HEK293 (cell line): ENCODE measurements around the gene PAQR5.

Experiments used
- CTCF ChIA-PET: fragments of 350-600 bp; formaldehyde crosslinking; extraction: SDS; loops from one replicate; lab custom pipeline; 2021; ENCODE audit warnings: antibody characterized with exemption; lab: Yijun Ruan, JAX
- POLR2A ChIA-PET: fragments of 300-600 bp; formaldehyde crosslinking; extraction: SDS; loops from one replicate; lab custom pipeline; 2020; ENCODE audit warnings: antibody characterized with exemption, inconsistent platforms; lab: Yijun Ruan, JAX
- H3K27ac ChIP-seq: fragments of 200-500 bp; sonication (Bioruptor generic); 2 replicates; pipeline ENCODE4 v1.5.1; 2014; ENCODE audit warnings: low read depth, low read length, control low read depth, inconsistent platforms; ENCODE audit errors: extremely low read depth
- H3K36me3 ChIP-seq, 2 experiments: fragments of 200-500 bp in 1 of 2; sonication (Bioruptor generic) in 1 of 2; 1 replicate in 1 of 2; 2 replicates in 1 of 2; pipeline ENCODE4 v1.5.1; 2014 to 2017; ENCODE audit warnings: inconsistent platforms in 2 of 2, low read length in 2 of 2; ENCODE audit not compliant: control insufficient read depth in 2 of 2, insufficient read depth in 1 of 2
- H3K4me1 ChIP-seq: fragments of 200-500 bp; sonication (Bioruptor generic); 2 replicates; pipeline ENCODE4 v1.5.1; 2014; ENCODE audit warnings: mild to moderate bottlenecking, low read length, inconsistent platforms; ENCODE audit not compliant: control insufficient read depth, insufficient read depth
- H3K4me3 ChIP-seq: 2 replicates; pipeline ENCODE4 v1.5.1; 2011; ENCODE audit warnings: low read depth, mild to moderate bottlenecking, control low read depth, low read length, moderate library complexity
- H3K9me3 ChIP-seq: fragments of 200-500 bp; sonication (Bioruptor generic); 2 replicates; pipeline ENCODE4 v1.5.1; 2014; ENCODE audit warnings: low read depth, low read length, inconsistent platforms; ENCODE audit not compliant: control insufficient read depth, insufficient read depth
- CTCF ChIP-seq: fragments of 450-650 bp; formaldehyde crosslinking; IDR thresholded peaks from 2 replicates; pipeline ENCODE4 v1.5.1; 2016; ENCODE audit warnings: missing biosample characterization, missing genetic modification characterization
- GLIS1 ChIP-seq: fragments of 450-650 bp; formaldehyde crosslinking; IDR thresholded peaks from 2 replicates; pipeline ENCODE4 v1.5.1; 2016; ENCODE audit warnings: missing biosample characterization, missing genetic modification characterization
- IKZF3 ChIP-seq: fragments of 450-650 bp; IDR thresholded peaks from 2 replicates; pipeline ENCODE4 v1.5.0; 2018; ENCODE audit warnings: missing biosample characterization, mild to moderate bottlenecking, missing genetic modification characterization, moderate library complexity
- KLF10 ChIP-seq: fragments of 450-650 bp; IDR thresholded peaks from 2 replicates; pipeline ENCODE4 v1.5.1; 2018; ENCODE audit warnings: missing biosample characterization, mild to moderate bottlenecking, missing genetic modification characterization
- MEIS1 ChIP-seq: sonication (generic); formaldehyde crosslinking; IDR thresholded peaks from 2 replicates; pipeline ENCODE4 v1.8.1; 2022; ENCODE audit warnings: missing genetic modification reagents, mild to moderate bottlenecking, borderline replicate concordance
- PRDM6 ChIP-seq: fragments of 450-650 bp; formaldehyde crosslinking; IDR thresholded peaks from 2 replicates; pipeline ENCODE4 v1.5.1; 2017; ENCODE audit warnings: missing biosample characterization, missing genetic modification characterization
- SP3 ChIP-seq: fragments of 450-650 bp; formaldehyde crosslinking; IDR thresholded peaks from 2 replicates; pipeline ENCODE4 v1.5.1; 2016; ENCODE audit warnings: missing biosample characterization, missing genetic modification characterization
- YY2 ChIP-seq: fragments of 450-650 bp; formaldehyde crosslinking; IDR thresholded peaks from 2 replicates; pipeline ENCODE4 v1.5.1; 2016; ENCODE audit warnings: missing biosample characterization, missing genetic modification characterization
- ZFHX2 ChIP-seq: fragments of 450-650 bp; formaldehyde crosslinking; conservative IDR thresholded peaks from 2 replicates; pipeline ENCODE4 v1.5.1; 2016; ENCODE audit warnings: missing biosample characterization, missing genetic modification characterization
- ZNF121 ChIP-seq: fragments of 450-650 bp; formaldehyde crosslinking; IDR thresholded peaks from 2 replicates; pipeline ENCODE4 v1.5.1; 2016; ENCODE audit warnings: missing biosample characterization, missing genetic modification characterization
- ZNF24 ChIP-seq: fragments of 450-650 bp; formaldehyde crosslinking; IDR thresholded peaks from 2 replicates; pipeline ENCODE4 v1.5.1; 2016; ENCODE audit warnings: missing biosample characterization, missing genetic modification characterization
- ZNF335 ChIP-seq: fragments of 450-650 bp; formaldehyde crosslinking; conservative IDR thresholded peaks from 2 replicates; pipeline ENCODE4 v1.5.1; 2016; ENCODE audit warnings: missing biosample characterization, missing genetic modification characterization
- ZNF354C ChIP-seq: fragments of 450-650 bp; formaldehyde crosslinking; IDR thresholded peaks from 2 replicates; pipeline ENCODE4 v1.5.1; 2016; ENCODE audit warnings: missing biosample characterization, missing genetic modification characterization, low read depth, borderline replicate concordance
- ZNF391 ChIP-seq: fragments of 450-650 bp; formaldehyde crosslinking; IDR thresholded peaks from 2 replicates; pipeline ENCODE4 v1.5.1; 2016; ENCODE audit warnings: low read depth, missing biosample characterization, missing genetic modification characterization, borderline replicate concordance
- ZNF398 ChIP-seq: fragments of 450-650 bp; formaldehyde crosslinking; IDR thresholded peaks from 2 replicates; pipeline ENCODE4 v1.5.1; 2017; ENCODE audit warnings: missing biosample characterization, missing genetic modification characterization
- ZNF449 ChIP-seq: fragments of 450-650 bp; formaldehyde crosslinking; IDR thresholded peaks from 2 replicates; pipeline ENCODE4 v1.5.1; 2017; ENCODE audit warnings: missing biosample characterization, mild to moderate bottlenecking, missing genetic modification characterization, moderate library complexity
- ZNF48 ChIP-seq: fragments of 450-650 bp; formaldehyde crosslinking; IDR thresholded peaks from 2 replicates; pipeline ENCODE4 v1.5.1; 2016; ENCODE audit warnings: missing biosample characterization, missing genetic modification characterization
- ZNF501 ChIP-seq: fragments of 450-650 bp; formaldehyde crosslinking; IDR thresholded peaks from 2 replicates; pipeline ENCODE4 v1.5.1; 2016; ENCODE audit warnings: missing biosample characterization, missing genetic modification characterization
- ZNF658 ChIP-seq: fragments of 450-650 bp; formaldehyde crosslinking; IDR thresholded peaks from 2 replicates; pipeline ENCODE4; 2016; ENCODE audit warnings: missing biosample characterization, missing genetic modification characterization
- ZXDB ChIP-seq: fragments of 450-650 bp; formaldehyde crosslinking; IDR thresholded peaks from 2 replicates; pipeline ENCODE4 v1.5.1; 2016; ENCODE audit warnings: missing biosample characterization, missing genetic modification characterization
- TF ChIP-seq, protein P1 (sequence below): fragments of 450-650 bp; formaldehyde crosslinking; IDR thresholded peaks from 2 replicates; pipeline ENCODE4 v1.5.1; 2016; ENCODE audit warnings: missing biosample characterization, missing genetic modification characterization
- TF ChIP-seq, protein P2 (sequence below): fragments of 450-650 bp; formaldehyde crosslinking; IDR thresholded peaks from 2 replicates; pipeline ENCODE4 v1.5.1; 2016; ENCODE audit warnings: missing biosample characterization, missing genetic modification characterization

The PAQR5 gene

GRCh38 chr15:69280783-69281182 is 17.9 kb upstream of the PAQR5 start (continued):
- TF ChIP-seq, protein P1, sequence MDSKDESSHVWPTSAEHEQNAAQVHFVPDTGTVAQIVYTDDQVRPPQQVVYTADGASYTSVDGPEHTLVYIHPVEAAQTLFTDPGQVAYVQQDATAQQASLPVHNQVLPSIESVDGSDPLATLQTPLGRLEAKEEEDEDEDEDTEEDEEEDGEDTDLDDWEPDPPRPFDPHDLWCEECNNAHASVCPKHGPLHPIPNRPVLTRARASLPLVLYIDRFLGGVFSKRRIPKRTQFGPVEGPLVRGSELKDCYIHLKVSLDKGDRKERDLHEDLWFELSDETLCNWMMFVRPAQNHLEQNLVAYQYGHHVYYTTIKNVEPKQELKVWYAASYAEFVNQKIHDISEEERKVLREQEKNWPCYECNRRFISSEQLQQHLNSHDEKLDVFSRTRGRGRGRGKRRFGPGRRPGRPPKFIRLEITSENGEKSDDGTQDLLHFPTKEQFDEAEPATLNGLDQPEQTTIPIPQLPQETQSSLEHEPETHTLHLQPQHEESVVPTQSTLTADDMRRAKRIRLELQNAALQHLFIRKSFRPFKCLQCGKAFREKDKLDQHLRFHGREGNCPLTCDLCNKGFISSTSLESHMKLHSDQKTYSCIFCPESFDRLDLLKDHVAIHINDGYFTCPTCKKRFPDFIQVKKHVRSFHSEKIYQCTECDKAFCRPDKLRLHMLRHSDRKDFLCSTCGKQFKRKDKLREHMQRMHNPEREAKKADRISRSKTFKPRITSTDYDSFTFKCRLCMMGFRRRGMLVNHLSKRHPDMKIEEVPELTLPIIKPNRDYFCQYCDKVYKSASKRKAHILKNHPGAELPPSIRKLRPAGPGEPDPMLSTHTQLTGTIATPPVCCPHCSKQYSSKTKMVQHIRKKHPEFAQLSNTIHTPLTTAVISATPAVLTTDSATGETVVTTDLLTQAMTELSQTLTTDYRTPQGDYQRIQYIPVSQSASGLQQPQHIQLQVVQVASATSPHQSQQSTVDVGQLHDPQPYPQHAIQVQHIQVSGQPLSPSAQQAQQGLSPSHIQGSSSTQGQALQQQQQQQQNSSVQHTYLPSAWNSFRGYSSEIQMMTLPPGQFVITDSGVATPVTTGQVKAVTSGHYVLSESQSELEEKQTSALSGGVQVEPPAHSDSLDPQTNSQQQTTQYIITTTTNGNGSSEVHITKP, result peak; percentile 80
- TF ChIP-seq ZXDB (no peak), ZNF398 (tag by site-specific recombination) (0 out of 2 replicates have a peak, but pooled peaks have one; percentile 34), SP3 (tag by site-specific recombination) (no peak), ZFHX2 (tag by site-specific recombination) (peak; percentile 84), CTCF (no peak), ZNF24 (tag by site-specific recombination) (no peak), KLF10 (tag by site-specific recombination) (no peak), MEIS1 (no peak), ZNF48 (tag by site-specific recombination) (no peak), GLIS1 (tag by site-specific recombination) (peak; percentile 41), ZNF121 (no peak), YY2 (tag by site-specific recombination) (no peak), IKZF3 (tag by site-specific recombination) (no peak), ZNF354C (tag by site-specific recombination) (no peak)
- TF ChIP-seq, protein P2, sequence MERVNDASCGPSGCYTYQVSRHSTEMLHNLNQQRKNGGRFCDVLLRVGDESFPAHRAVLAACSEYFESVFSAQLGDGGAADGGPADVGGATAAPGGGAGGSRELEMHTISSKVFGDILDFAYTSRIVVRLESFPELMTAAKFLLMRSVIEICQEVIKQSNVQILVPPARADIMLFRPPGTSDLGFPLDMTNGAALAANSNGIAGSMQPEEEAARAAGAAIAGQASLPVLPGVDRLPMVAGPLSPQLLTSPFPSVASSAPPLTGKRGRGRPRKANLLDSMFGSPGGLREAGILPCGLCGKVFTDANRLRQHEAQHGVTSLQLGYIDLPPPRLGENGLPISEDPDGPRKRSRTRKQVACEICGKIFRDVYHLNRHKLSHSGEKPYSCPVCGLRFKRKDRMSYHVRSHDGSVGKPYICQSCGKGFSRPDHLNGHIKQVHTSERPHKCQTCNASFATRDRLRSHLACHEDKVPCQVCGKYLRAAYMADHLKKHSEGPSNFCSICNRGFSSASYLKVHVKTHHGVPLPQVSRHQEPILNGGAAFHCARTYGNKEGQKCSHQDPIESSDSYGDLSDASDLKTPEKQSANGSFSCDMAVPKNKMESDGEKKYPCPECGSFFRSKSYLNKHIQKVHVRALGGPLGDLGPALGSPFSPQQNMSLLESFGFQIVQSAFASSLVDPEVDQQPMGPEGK, result no peak

DNA sequence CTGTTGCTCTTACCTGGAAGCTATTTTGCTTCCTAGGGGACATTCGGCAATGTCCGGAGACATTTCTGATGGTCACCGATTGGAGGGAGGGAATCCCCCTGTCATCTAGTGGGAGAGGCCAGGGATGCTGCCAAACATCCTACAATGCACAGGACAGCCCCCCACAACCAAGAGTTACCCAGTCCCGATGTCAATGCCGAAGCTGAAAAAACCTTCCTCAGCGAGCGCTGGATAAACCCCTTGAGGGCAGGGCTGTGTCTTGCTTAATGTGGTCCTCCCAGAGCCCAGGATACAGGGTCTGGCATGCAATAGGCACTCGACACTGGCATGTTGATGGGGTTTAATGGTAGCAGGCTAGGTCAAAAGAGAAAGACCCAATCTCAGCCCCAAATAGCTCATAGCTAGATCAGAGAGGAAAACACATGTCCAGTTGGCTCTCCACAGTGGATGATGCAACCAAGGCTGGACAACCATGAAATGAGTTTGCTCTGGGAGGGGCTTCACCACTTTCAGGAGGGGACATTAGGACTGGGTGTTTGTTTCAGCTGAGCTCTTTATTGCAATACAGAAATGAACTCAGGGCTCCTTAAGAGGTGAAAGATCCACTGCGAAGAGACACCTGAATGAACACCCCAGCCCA is 16.5 kb upstream of the PAQR5 start:
- POLR2A ChIA-PET, result no interaction called here
- no peak overlapping the region for H3K4me3 ChIP-seq
- TF ChIP-seq PRDM6 (tag by site-specific recombination) (no peak), ZNF501 (tag by site-specific recombination) (no peak), CTCF (no peak), ZNF391 (tag by site-specific recombination) (no peak), ZNF335 (no peak), ZNF658 (tag by site-specific recombination) (no peak), ZNF449 (tag by site-specific recombination) (no peak)

More for the DNA sequence above, 16.5 kb upstream of the PAQR5 start:
- no peaks in the 10 kb centered on the region for H3K36me3 ChIP-seq
- no peak overlapping the region for H3K27ac ChIP-seq
- no peaks in the 10 kb centered on the region for H3K9me3 ChIP-seq
- CTCF ChIA-PET, result interaction anchor here (0.9 to 4.8 kb wide), 3 partner anchors 8 to 223 kb away, joined by 4 to 19 read pairs (median 12); no protein-coding TSS in a partner anchor
- H3K4me1 ChIP-seq, result no peaks in the 10 kb centered on the region
